Stimulated activated CD4-positive, alpha-beta T cell treated with anti-CD3 and anti-CD28 coated beads, Interleukin-4, amount 100 ng/mL, for 48 hours (primary cell): ENCODE data around the gene PNPLA7.
"Not testable (repeated sequence)": the region's sequence is repeated elsewhere in the genome, so short reads cannot be mapped to it uniquely, and the experiment has no call there.

Source experiments
- DNase-seq, 2 donors: peaks; one replicate each; pipeline ENCODE4 v3.0.0-alpha.2; 2020; ENCODE audit warnings: low read depth in 2 of 2

The PNPLA7 gene

DNA sequence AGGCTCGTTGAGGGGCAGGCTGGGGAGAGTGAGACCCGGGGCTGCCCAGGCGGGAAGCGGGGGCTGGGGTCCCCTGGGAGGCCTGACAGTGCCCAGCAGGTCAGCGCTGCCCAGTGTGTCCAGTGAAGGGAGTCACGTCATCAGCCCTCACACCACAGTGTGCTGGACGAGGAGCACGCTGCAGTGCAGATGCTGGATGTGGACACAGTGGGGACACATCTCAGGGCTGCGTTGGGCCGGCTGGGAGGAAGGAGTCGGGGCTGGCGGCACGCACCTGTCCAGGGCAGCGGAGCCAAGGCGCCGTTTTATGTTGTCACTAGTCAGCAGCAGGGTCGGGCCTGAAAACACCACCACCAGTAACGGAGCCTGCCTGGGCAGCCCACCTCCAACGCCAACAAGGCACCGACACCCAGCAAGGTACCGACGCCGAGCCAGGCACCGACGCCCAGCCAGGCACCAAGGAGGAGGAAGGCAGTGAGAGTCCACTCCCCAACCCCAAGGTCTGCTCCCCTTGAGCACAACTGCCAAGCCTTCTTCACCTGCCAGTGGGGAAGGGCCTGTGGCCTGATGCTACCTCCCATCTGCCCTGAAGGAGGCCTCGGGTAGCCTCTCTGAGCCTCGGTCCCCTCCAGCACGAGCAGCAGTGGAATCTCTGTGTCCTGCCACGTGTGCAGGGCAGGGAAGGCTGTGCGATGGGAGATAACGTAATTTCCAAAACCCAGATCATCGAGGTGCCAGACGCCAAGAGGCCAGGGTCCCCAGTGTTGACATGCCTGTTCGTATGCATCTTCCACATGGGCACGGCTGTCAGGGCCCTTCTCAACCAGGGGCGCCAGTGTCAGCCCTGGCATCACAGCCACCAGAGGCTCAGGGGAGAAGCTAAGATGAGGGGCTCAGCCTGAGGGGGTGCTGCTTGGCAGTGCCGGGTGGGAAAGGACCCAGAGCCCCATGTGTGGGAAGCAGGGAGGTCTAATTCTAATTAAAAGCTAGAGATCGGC lies 69.2 kb downstream of the PNPLA7 start:
- no peak for DNase-seq

DNA sequence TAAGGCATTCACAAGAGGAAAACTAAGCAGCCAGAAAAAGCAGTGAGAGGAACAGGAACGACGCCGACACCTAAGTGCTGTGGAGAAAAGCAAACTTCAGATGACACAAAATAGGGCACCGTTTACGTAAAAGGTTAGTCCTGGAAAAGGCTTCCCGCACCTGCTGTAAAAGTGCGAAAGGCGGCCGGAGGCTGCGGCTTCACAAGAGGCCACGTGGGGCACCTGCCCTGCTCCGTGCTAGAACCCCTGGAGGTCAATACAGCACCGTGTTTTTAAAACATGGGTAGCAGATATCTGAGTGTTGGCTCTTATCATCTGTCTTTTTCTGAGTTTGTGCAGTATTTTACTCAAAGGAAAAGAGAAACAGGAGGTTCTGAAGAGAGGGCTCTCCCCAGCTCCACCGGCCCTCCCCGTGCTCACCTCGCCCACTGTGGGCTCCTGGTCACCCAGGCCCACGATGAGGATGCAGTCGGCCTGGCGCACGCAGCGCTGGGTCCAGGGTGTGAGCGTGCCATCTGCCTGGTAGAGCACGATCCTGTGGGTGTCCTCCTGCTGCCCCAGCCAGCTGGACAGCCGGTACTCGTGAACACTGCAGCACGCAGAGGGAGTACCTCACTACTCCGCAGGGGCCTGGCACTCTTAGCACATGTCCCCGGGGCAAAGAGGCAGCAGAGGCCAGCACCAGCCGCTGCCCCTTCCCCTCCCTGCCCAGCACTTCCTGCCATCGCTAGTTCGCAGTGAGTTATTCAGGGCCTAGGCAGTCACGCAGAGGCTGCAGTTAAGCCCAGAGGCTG lies 70.1 kb downstream of the PNPLA7 start:
- no peak for DNase-seq

DNA sequence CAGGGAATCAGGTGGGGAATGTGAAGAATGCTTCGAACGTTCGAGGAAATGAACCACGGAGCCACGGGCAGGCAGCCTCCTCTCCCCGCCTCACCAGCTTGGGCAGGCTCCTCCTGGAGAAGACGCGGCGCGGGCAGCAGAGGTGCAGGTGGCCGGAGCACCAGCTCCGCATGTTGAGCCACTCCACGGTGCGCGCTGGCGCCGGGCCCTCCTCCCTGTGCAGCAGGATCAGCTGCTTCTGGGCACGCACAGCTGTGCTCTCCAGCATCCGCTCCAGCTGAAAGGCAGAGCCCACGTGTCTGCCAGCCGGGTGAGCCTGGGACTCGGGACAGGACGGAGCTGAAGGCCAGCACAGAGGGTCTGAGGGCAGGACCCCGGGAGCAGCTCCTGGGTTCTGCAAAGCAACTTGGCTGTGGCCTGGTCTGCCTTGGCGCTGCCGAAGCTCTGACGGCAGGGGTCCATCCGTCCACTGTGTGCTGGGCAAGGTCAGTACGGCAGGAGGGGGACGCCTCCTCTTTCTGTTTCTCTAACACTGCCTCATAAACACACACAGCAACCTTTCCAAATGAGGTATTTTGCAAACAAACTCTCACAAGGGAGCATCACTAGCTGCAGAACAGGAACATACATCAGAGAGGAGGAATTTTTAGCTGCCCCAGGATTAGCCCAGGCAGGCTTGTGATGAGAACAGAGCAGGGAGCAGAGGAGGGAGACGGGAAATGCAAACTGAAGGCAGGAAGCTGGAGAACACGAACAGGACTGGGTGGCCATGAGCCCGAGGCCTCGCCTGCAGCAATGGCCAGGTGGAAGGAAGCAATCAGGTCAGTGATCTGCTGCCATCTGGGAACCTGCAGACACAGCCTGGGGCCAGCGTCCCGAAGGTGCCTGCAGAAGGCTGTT lies 71.0 kb downstream of the PNPLA7 start:
- DNase-seq: no peak

DNA sequence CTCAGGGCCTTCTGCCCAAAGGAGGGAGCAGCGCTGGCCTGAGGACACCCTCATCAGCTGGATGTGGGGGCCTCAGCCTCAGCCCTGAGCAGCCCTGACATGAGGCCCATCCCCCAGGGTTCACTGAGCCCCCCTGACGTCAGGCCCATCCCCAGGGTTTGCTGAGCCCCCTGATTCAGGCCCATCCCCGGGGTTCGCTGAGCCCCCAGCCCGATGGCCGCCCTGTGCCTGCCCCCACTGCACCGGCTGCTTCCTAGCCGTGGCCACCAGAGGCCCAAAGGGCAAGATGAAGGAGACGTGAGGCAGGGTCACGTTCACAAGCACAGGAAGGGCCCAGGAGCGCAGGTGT lies 71.6 kb downstream of the PNPLA7 start:
- no peak for DNase-seq

DNA sequence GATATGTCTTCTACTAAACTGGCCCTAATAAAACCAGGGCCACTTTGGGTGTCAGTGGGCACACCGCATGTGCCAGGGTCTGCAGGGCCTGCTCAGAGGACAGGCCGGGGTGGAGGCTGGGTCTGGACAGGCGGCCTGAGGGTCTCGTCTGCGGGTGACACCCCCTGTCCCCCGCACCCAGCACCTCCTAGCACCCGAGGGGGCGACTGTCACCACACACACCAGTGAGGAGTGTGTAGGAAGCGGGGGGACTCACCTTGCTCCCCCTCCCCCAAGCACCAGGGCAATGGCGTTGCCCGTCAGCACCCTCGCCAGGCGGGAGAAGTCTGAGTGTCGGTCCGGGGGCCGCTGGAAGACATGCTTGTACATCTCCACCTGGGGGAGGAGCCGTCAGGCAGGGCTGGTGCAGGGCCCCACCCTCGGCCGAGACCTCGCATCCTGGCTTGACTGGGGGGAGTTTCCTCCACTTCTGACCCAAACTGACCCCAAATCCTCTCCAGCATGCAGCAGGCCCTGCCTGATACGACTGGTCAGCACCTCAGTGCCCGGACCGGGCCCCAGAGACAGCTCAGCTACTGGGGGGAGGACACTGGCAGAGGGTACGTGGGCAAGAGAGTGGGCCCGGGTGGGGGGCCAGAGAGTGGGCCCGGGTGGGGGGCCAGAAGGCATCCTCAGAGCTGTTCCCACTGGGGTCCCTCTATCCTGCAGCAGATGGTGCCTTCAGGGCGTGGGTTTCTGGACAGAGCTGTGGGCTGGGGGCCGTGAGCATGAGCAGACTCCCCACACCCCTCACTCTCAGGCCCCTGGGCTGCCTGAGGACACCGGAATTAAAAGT lies 72.2 kb downstream of the PNPLA7 start:
- DNase-seq: no peak

DNA sequence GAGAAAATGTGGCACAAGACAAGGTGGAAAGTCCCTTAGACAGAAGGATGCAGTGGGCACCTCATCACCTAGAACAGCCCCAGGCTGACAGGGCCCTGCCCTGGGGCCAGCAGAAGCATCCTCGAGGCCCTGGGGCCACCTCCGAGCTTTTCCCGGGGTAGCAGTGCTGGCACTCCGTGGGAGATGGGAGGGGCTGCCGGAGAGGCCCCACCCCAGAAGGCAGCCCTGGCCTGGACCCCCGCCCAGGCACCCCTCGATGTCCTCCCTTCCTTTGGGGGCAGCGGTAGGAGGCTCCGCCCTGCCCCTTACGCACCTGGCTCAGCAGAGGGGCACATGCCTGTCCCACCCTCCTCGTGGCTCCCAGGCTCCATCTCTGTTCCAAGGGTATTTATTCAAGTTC lies 73.3 kb downstream of the PNPLA7 start:
- DNase-seq: no peak

DNA sequence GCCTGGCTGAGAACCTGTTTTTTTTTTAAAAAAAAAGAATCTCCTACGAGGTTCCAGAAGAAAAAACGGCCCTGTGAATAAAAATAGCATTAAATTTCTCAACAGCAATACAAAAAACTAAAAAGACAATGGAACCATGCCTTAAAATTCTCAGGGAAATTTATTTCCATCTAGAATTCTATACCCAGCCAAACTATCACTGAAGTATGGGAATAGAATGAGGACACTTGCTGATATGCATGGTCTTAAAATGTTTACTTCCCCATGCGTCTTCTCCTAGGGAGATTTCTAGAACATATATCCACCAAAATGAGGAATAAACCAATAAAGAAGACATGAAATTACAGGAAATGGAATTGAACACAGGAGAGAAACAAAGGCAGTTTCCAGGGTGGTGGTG lies 74.5 kb downstream of the PNPLA7 start:
- no peak for DNase-seq

DNA sequence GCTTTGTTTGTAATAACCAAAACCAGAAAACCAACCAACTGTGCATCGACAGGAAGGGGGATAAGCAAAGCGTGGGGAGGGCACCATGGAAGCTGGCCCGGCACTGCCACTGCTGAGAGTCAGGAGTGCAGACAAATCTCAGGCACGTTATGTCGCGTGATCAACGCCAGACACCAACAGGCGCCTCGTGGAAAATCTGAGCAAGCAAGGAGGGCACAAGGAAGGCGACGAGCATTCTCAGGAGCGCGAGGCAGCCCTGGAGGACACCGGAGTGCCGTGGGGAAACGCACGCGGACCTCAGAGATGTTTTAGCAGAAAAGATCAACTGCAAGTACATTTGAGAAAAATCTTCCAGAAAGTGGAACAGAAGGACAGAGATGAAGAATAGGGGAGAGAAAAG lies 75.9 kb downstream of the PNPLA7 start:
- DNase-seq: no peak

DNA sequence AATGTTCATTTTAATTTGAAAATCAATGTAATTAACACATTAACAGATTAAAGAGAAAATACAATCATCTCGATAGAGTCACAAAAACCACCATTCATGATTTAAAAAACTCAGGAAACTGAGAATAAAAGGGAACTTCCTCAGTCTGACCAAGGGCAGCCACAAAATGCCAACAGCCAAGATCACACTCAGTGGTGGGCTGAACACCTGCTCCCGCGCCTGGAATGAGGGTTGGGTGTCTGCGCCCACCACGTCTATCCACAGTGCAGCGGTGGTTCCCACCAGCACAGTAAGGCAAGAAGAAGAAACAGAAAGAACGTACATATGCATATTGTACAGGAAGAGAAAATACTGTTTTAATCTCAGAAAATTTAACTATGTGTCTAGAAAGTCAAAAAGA lies 79.4 kb downstream of the PNPLA7 start:
- DNase-seq: no peak

DNA sequence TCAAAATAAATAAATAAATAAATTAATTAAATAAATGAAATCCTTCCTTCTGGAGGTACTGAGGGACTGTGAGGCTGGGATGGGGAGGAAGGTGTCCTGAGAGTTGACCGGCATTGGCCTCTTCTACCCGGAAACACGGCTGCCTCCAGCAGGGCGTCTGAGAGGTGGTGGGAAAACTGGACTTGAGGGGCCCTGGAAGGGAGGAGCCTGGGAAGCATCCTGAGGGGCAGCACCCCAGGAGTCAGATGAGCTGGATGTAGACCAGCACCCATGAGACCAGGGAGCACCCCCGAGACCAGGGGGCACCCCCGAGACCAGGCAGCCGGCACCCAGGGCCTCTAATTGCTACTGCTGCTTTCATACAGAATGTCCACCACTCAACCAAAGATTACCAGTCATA lies 82.3 kb downstream of the PNPLA7 start:
- DNase-seq: no peak

DNA sequence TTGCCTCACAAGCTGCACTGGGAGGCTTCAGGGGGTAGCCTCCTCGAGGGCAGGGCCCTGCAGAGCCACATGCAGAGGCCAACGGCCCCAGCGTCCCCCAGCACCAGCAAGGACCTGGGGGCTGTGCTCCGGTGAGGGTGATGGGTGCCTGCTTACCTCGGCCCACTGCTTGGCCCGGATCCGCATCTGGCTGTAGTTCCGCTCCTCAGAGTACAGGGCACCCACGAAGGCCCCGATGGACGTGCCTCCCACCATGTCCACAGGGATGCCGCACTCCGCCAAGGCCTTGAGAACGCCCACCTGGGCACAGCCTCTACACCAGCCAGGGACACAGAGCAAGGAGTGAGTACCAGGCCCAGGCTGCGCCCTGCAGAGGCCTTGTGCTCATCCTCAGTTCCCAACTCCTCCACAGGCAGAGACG lies 83.0 kb downstream of the PNPLA7 start:
- DNase-seq: no peak

DNA sequence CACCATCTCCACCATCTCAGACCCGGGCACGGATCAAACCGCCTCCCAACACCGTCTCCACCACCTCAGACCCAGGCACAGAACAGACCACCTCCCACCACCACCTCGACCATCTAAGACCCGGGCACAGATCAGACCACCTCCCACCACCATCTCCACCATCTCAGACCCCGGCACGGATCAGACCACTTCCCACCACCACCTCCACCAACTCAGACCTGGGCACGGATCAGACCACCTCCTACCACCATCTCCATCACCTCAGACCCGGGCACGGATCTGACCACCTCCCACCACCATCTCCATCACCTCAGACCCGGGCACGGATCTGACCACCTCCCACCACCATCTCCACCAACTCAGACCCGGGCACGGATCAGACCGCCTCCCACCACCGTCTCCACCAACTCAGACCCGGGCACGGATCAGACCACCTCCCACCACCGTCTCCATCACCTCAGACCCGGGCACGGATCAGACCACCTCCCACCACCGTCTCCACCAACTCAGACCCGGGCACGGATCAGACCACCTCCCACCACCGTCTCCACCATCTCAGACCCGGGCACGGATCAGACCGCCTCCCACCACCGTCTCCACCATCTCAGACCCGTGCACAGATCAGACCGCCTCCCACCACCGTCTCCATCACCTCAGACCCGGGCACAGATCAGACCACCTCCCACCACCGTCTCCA lies 83.7 kb downstream of the PNPLA7 start:
- not testable (repeated sequence) for DNase-seq

DNA sequence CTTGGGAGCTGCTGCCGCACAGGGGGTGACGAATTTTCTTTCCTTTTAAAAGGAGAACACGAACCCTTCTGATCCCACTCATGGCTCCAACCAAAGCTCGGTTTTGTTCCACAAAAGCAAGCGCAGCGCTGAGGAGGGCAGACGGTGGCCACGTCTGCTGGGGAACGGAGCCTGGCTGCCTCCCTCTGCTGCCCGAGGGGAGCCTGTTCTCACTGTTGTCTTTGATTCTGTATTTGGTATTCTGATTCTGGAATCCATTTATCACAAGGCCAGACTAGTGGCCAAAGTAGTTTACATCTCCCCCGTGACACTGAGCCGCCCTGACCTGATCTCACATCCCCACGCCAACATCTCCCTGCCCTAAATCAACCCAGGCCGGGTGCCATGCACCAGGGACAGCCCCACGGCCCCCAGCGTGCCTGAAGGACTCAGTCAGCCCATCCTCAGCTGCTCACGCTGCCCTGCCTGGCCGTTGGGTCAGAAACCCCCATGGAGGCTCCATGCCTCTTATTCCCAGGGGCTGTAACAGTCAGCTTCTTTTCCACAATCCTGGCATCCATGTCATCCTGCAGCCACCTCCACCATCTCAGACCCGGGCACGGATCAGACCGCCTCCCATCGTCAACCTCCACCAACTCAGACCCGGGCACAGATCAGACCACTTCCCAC lies 84.3 kb downstream of the PNPLA7 start:
- DNase-seq: no peak

DNA sequence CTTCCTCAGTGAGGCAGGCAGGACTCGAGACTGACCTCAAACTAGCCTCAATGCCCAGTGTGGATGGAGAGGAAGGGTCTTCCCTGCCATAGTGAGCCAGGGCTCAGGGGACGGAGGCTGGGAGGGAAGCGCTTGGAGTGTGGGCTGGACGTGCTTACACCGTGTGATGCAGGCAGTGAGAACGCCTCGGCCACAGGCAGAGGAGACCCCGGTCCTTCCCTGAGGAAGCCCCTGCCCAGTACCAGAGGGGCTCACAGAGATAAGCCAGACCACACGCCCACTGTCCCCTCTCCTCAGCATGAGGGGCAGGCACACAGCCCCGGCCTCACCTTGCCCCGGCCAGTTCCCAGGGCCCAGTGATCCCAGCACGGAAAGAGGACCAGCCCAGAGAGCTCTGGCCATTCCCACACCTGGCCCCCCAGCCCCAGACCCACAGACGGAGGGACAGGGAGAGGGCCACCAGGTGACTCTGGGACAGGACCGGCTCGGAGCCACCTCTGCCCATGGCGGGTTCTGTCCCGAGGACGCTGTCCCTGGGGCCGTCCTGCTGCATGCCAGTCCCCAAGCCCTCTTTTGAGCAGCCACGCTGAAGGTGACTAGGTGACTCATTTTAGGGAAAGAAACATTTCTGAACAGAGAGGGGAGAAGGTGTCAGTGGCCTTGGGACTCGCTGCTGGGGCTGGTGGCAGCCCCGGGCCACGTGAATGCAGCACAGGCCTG lies 85.0 kb downstream of the PNPLA7 start:
- DNase-seq: no peak

DNA sequence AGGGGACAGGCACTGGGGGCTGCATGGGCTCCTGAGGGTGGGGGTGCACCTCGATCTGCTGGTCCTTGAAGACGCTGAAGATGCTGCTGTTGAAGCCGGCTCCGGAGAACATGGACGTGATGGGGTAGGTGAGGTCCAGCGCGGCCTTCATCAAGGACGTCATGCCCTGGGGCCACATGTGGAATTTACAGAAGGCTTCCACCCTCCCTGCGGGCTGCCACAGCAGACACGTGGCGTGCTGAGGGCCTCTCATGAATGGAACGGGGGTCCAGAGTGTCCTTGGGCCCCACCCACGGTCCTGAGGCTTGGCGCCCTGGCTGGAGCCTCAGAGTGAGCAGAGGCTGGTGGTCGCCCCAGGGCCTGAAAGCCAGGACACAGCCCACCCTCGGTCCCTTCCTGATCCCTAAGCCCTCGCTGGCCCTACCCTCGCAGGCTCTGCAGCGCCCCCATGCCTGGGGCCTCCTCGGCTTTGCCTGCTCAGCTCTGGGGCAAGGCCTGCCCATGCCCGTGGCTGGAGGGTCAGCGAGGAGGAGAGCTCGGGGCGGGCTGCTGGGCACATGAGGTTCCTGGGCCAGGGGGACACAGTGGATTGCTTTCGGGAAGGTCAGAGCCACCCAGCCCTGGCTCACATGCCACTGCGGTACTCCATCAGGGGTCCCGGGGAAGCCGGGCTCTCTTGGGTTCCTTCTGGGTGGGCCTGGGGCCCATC lies 85.8 kb downstream of the PNPLA7 start:
- no peak for DNase-seq

DNA sequence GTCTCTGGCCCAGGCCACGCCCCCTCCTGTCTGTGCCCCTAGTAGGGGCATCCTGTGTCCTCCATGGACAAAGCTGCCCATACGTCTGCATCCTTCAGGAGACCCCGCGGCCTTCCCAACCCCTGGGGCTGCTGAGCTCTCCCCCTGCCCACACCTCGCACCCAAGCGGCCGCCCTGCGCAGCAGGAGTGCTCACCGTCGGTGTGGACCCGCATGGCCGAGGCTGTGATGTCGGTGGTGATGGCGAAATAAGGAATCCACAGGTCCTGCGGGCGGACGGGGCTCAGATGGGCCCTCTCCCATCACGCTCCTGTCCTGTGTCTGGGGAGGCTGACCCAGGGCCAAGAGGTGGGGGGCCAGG lies 86.3 kb downstream of the PNPLA7 start:
- DNase-seq: no peak

DNA sequence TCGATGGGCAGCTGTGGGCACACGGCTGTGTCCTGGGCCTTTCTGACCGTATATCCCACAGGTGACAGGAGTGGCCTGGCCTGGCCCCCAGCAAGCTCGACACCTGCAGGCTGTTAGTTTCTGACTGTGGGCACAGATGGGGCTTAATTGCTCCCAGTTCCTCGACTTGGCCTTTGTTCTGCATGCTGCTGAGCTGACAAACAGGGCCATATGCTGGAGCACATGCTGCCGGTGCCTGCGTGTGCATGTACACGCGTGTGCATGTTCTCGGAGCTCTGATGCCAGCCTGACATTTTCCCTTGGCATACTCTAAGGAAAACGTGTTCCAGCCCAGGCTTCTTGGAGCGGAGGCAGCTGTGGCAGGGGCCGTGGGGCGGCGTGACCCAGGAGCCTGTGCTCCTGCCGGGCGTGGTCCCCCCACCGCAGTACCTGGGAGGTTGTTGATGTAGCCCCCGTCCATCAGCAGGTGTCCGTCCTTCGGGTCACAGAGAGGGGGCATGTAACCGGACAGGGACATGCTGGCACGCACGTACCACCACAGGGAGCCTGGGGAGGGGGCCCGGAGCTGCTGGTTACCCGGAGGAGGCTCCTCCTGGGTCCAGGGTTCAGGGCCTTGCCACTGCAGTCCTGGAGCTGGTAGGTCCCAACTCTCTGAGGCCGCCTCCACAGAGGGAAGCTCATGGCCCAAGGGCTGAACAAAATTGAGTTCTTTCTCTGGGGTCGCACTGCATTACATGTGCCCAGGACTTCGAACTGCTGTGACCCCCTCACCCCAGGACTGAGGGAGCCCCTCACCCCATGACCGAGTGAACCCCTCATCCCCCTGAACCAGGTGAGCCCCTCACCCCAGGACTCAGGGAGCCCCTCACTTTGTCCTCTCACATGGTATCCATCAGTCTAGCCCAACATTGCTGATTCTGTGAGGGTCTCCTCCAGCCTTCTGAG lies 86.9 kb downstream of the PNPLA7 start:
- no peak for DNase-seq
